Epithelial cell of prostate (primary cell): Measurements from ENCODE around the gene PDZRN4.
"Not testable (repeated sequence)": the region's sequence is repeated elsewhere in the genome, so short reads cannot be mapped to it uniquely, and the experiment has no call there.

Experiments
- DNase-seq: peaks from one replicate; pipeline ENCODE4 v3.0.0-alpha.2; 2011; ENCODE audit warnings: low read depth, low spot score
- H3K27ac ChIP-seq: fragments of 450-650 bp; 2 replicates; pipeline ENCODE4 v1.5.1; 2017; ENCODE audit warnings: mild to moderate bottlenecking

The PDZRN4 gene

GRCh38 chr12:41188058-41188840 lies at the start of gene PDZRN4:
PDZRN4 (plus strand) TSS chr12:41188320.
- no peak for DNase-seq
- H3K27ac ChIP-seq = no peak within 1 kb of the TSS

GRCh38 chr12:41140117-41140516 lies 48.0 kb upstream of the PDZRN4 start:
- no peak overlapping the region for H3K27ac ChIP-seq
- DNase-seq = no peak

- no peak overlapping the region for H3K27ac ChIP-seq
Observed at GRCh38 chr12:41141104-41141503, 47.0 kb upstream of the PDZRN4 start.

GRCh38 chr12:41142376-41142775 lies 45.7 kb upstream of the PDZRN4 start:
- no peak overlapping the region for H3K27ac ChIP-seq
- no peak for DNase-seq

More at GRCh38 chr12:41141104-41141503, 47.0 kb upstream of the PDZRN4 start:
- DNase-seq = no peak

- DNase-seq = peak; percentile 81
- peak overlapping the region; percentile 8 for H3K27ac ChIP-seq
Observed at GRCh38 chr12:41151793-41152192, 36.3 kb upstream of the PDZRN4 start.

- DNase-seq = no peak
- H3K27ac ChIP-seq = no peak overlapping the region
Observed at GRCh38 chr12:41162461-41162860, 25.7 kb upstream of the PDZRN4 start.

- DNase-seq = no peak
- no peak overlapping the region for H3K27ac ChIP-seq
Observed at GRCh38 chr12:41167701-41168100, 20.4 kb upstream of the PDZRN4 start.

- H3K27ac ChIP-seq = no peak overlapping the region
- DNase-seq = no peak
Observed at GRCh38 chr12:41174602-41175001, 13.5 kb upstream of the PDZRN4 start.

GRCh38 chr12:41179507-41179906 lies 8.6 kb upstream of the PDZRN4 start:
- DNase-seq, H3K27ac ChIP-seq: not testable (repeated sequence)

- DNase-seq = no peak
- no peak overlapping the region for H3K27ac ChIP-seq
Observed at GRCh38 chr12:41184864-41185263, 3.3 kb upstream of the PDZRN4 start.

- DNase-seq = no peak
- H3K27ac ChIP-seq = no peak overlapping the region
Observed at GRCh38 chr12:41186026-41186425, 2.1 kb upstream of the PDZRN4 start.

- no peak for DNase-seq
- no peak overlapping the region for H3K27ac ChIP-seq
Observed at GRCh38 chr12:41188841-41189394, 798 bp downstream of the PDZRN4 start.

- DNase-seq = no peak
- no peak overlapping the region for H3K27ac ChIP-seq
Observed at GRCh38 chr12:41189395-41190251, 1.5 kb downstream of the PDZRN4 start.

- H3K27ac ChIP-seq = no peak overlapping the region
- DNase-seq = no peak
Observed at GRCh38 chr12:41190338-41190737, 2.2 kb downstream of the PDZRN4 start.

GRCh38 chr12:41191549-41191948 lies 3.4 kb downstream of the PDZRN4 start:
- not testable (repeated sequence) for DNase-seq, H3K27ac ChIP-seq

- H3K27ac ChIP-seq = no peak overlapping the region
- DNase-seq = no peak
Observed at GRCh38 chr12:41193311-41193710, 5.2 kb downstream of the PDZRN4 start.

- no peak for DNase-seq
- no peak overlapping the region for H3K27ac ChIP-seq
Observed at GRCh38 chr12:41202051-41202450, 13.9 kb downstream of the PDZRN4 start.

- H3K27ac ChIP-seq = no peak overlapping the region
- no peak for DNase-seq
Observed at GRCh38 chr12:41205070-41205709, 17.1 kb downstream of the PDZRN4 start.

- DNase-seq = no peak
- H3K27ac ChIP-seq = no peak overlapping the region
Observed at GRCh38 chr12:41206298-41206697, 18.2 kb downstream of the PDZRN4 start.

- DNase-seq = no peak
- no peak overlapping the region for H3K27ac ChIP-seq
Observed at GRCh38 chr12:41211448-41211847, 23.3 kb downstream of the PDZRN4 start.

- no peak for DNase-seq
- no peak overlapping the region for H3K27ac ChIP-seq
Observed at GRCh38 chr12:41212625-41213024, 24.5 kb downstream of the PDZRN4 start.
